BJ (cell line): Measurements from ENCODE around the gene RPUSD1. TPM values are rescaled to one million over a fixed set of nuclear protein-coding genes. Genes with fewer than 3 reads are reported as not detected.

Experiments
- CTCF ChIA-PET: fragments of 350-600 bp; formaldehyde crosslinking; extraction: SDS; loops from one replicate; lab custom pipeline; 2021; ENCODE audit warnings: antibody characterized with exemption, inconsistent platforms; lab: Yijun Ruan, JAX
- POLR2A ChIA-PET: fragments of 300-600 bp; sonication (Branson Sonifier 250); formaldehyde crosslinking; extraction: SDS; loops from one replicate; lab custom pipeline; 2021; ENCODE audit warnings: antibody characterized with exemption; lab: Charles Lee
- DNase-seq: peaks from one replicate; pipeline ENCODE4 v3.0.0-alpha.2; 2011; ENCODE audit warnings: low read depth
- H3K27me3 ChIP-seq: 2 replicates; pipeline ENCODE4 v1.6.0; 2011; ENCODE audit warnings: low read length; ENCODE audit not compliant: control insufficient read depth, insufficient read depth
- H3K36me3 ChIP-seq: 2 replicates; pipeline ENCODE4 v1.5.1; 2011; ENCODE audit warnings: low read length; ENCODE audit not compliant: control insufficient read depth, insufficient read depth
- H3K4me3 ChIP-seq: 2 replicates; pipeline ENCODE4 v1.5.1; 2011; ENCODE audit warnings: low read depth, mild to moderate bottlenecking, control low read depth, low read length
- polyA plus RNA-seq: library from polyadenylated mRNA; depleted of rRNA; stranded (reverse); fragments of >200 nt; gene quantifications from 2 replicates; pipeline ENCODE4 v1.2.3, GENCODE V29; 2011
- TF ChIP-seq, protein P1 (sequence below): IDR thresholded peaks from 2 replicates; pipeline ENCODE4 v1.5.1; 2011; ENCODE audit warnings: low read depth, mild to moderate bottlenecking, control low read depth, inconsistent platforms, low read length, moderate library complexity; ENCODE audit not compliant: insufficient read depth

The RPUSD1 gene
- polyA plus RNA-seq, 1 experiment, result 24.7 TPM

DNA sequence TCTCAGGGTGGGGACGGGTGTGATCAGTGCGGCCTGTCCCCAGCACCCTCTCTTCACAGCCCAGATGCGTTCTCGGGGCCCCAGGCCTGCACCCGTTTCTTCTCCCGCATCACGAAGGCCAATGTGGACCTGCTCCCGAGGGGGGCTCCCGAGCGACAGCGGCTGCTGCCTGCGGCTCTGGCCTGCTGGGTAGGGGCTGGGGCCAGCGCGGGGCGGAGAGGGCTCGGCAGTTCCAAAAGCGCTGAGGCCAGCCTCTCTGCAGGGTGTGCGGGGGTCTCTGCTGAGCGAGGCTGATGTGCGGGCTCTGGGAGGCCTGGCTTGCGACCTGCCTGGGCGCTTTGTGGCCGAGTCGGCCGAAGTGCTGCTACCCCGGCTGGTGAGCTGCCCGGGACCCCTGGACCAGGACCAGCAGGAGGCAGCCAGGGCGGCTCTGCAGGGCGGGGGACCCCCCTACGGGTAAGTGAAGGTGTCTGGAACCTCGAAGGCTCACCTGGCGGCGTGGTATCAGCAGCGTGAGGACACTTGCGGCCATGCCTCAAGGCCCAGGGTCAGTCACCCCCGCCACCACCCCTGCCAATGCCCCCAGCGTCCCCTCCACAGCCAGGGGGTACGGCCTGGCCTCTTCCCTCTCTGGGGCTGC, 23.2 kb downstream of the RPUSD1 start:
- CTCF ChIA-PET, result no interaction called here

DNA sequence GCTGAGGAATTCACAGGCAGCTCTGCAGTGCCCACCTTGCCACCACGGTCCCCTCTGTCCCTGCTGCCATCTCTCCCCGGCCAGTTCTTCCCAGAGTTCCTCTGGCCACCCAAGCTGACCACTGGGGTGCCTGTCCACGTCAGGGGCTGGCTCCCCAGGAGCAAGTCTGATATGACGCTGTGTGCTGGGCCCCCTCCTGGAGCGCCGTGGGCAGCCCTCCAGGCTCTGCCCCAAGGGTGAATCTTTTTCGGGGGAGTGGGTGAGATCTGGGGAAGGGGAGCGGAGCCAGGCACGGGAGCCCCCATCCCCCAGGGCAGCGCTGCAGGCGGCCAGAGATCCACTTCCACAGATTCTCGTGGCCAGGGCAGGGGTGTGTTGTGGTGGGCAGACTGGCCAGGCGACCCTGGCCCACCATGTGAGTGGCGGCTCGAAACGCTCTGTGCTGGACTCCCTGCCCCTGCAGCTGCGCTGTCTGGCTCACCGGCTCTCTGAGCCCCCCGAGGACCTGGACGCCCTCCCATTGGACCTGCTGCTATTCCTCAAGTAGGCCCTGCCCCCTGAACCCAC, 23.9 kb downstream of the RPUSD1 start:
- TF ChIP-seq, protein P1, sequence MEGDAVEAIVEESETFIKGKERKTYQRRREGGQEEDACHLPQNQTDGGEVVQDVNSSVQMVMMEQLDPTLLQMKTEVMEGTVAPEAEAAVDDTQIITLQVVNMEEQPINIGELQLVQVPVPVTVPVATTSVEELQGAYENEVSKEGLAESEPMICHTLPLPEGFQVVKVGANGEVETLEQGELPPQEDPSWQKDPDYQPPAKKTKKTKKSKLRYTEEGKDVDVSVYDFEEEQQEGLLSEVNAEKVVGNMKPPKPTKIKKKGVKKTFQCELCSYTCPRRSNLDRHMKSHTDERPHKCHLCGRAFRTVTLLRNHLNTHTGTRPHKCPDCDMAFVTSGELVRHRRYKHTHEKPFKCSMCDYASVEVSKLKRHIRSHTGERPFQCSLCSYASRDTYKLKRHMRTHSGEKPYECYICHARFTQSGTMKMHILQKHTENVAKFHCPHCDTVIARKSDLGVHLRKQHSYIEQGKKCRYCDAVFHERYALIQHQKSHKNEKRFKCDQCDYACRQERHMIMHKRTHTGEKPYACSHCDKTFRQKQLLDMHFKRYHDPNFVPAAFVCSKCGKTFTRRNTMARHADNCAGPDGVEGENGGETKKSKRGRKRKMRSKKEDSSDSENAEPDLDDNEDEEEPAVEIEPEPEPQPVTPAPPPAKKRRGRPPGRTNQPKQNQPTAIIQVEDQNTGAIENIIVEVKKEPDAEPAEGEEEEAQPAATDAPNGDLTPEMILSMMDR, result no peak
- CTCF ChIA-PET, result no interaction called here
- Histone ChIP-seq H3K4me3 (no peak overlapping the region), H3K27me3 (no peaks in the 10 kb centered on the region), H3K36me3 (no peaks in the 10 kb centered on the region)
- POLR2A ChIA-PET, result no interaction called here
- DNase-seq, result no peak

More for the DNA sequence above, 23.2 kb downstream of the RPUSD1 start:
- Histone ChIP-seq H3K27me3 (no peaks in the 10 kb centered on the region), H3K4me3 (no peak overlapping the region), H3K36me3 (no peaks in the 10 kb centered on the region)
- POLR2A ChIA-PET, result no interaction called here
- TF ChIP-seq, protein P1, result no peak
- no peak for DNase-seq

DNA sequence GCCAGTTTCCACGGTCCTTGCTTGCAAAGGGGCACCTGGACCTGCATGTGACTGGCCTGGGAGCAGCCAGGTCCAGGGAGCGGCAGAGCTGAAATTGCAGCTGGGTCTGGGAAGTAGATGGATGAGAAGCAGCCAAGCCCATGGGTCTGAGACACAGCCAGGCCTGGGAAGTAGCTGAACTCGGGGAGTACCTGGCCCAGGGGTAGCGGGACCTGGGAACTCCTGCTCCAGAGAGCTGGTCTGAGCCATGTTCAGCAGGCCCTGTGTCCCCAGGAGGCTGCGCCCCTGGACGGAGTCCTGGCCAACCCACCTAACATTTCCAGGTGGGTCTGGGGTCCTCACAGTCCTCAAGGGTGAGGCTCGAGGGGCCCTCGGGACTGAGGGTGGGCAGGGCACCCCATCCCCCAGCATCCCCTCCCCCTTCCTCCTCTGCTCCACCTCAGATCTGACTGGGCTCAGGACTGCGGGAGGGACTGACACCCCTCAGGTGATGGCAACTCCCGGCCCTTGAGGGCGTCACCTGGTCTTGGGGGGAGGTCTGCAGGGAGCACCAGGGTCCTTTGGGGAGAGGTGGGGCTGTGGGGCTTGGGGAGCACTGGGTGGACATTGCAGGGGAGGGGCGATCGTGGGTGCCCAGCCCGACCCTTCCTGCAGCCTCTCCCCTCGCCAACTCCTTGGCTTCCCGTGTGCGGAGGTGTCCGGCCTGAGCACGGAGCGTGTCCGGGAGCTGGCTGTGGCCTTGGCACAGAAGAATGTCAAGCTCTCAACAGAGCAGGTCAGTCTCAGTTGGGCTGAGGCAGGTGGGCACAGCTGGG, 24.6 kb downstream of the RPUSD1 start:
- no peak overlapping the region for H3K4me3 ChIP-seq
- TF ChIP-seq, protein P1, result no peak

DNA sequence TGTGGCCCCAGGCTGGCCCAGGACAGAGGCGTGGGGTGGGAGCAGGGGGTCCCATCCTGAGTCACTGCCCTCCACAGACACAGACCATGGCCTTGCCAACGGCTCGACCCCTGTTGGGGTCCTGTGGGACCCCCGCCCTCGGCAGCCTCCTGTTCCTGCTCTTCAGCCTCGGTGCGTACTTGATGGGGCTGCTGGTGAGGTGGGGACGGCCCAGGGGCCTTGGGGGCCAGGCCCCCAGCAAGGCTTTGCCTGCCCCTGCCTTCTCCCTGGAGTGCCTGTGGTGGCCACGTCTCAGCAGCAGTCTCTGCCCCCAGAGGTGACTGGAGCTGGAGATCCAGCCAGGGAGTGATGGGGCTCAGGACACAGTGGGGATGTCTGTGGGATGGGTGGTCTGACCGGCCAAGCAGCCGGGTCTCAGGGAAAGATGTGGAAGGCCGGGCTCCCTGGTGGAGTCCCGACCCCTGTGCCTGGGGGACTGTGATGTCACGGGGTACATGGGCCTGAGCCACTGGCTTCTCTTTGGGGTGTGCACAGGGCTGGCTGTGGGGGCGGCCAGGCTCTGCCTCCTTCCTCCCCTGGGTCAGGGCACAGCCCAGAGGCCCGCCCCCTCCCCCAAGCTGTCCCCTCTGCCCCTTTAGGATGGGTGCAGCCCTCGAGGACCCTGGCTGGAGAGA, 25.4 kb downstream of the RPUSD1 start:
- POLR2A ChIA-PET, result no interaction called here
- CTCF ChIA-PET, result interaction anchor here (1.2 to 1.5 kb wide), 2 partner anchors 22 to 51 kb away, joined by 3 to 4 read pairs; no protein-coding TSS in a partner anchor

More for the DNA sequence above, 24.6 kb downstream of the RPUSD1 start:
- POLR2A ChIA-PET, result no interaction called here
- DNase-seq, result no peak
- CTCF ChIA-PET, result no interaction called here
- no peaks in the 10 kb centered on the region for H3K36me3 ChIP-seq
- no peaks in the 10 kb centered on the region for H3K27me3 ChIP-seq

More for the DNA sequence above, 25.4 kb downstream of the RPUSD1 start:
- no peak for DNase-seq
- no peak overlapping the region for H3K4me3 ChIP-seq
- H3K36me3 ChIP-seq, result no peaks in the 10 kb centered on the region
- TF ChIP-seq, protein P1, result no peak
- H3K27me3 ChIP-seq, result no peaks in the 10 kb centered on the region
